PC-3 (cell line): Measurements from ENCODE around the gene ZNF346. TPM values are rescaled to one million over a fixed set of nuclear protein-coding genes. Genes with fewer than 3 reads are reported as not detected.
A peak's percentile ranks its signal among the peaks of the same experiment; 100 is the strongest.
"Not testable (repeated sequence)": the region's sequence is repeated elsewhere in the genome, so short reads cannot be mapped to it uniquely, and the experiment has no call there.

Experiments used
- ATAC-seq: fragments of 200-7000 bp; cut with Tn5 transposase; 2 replicates; pipeline ENCODE4 v1.9.1; 2020; ENCODE audit warnings: mild to moderate bottlenecking, moderate library complexity
- BruUV-seq: library from RNA; stranded (reverse); fragments of 400-500 nt; replicated peaks from 2 replicates; lab custom pipeline; 2021; lab: Mats Ljungman, UMichigan
- CTCF ChIA-PET: fragments of 300-600 bp; sonication (Branson Sonifier 250); formaldehyde crosslinking; loops from one replicate; lab custom pipeline; 2022; ENCODE audit warnings: antibody characterized with exemption; lab: Charles Lee
- POLR2A ChIA-PET: fragments of 300-600 bp; sonication (Branson Sonifier 250); formaldehyde crosslinking; loops from one replicate; lab custom pipeline; 2022; ENCODE audit warnings: antibody characterized with exemption; ENCODE audit not compliant: unreplicated experiment; lab: Charles Lee
- DNase-seq: peaks from one replicate; pipeline ENCODE4 v3.0.0-alpha.2; 2015
- H2AFZ ChIP-seq: fragments of 300-600 bp; sonication (generic); 2 replicates; pipeline ENCODE4 v1.6.0; 2016; ENCODE audit warnings: antibody characterized with exemption, low read length
- H3F3A ChIP-seq: fragments of 300-600 bp; sonication (generic); one replicate; pipeline ENCODE4 v1.6.0; 2017; ENCODE audit warnings: antibody characterized with exemption, low read length, control low read depth, mild to moderate bottlenecking; ENCODE audit not compliant: unreplicated experiment
- H3K27ac ChIP-seq: fragments of 300-600 bp; sonication (generic); 2 replicates; pipeline ENCODE4 v1.5.1; 2016; ENCODE audit warnings: mild to moderate bottlenecking, low read length
- H3K27me3 ChIP-seq: fragments of 300-600 bp; sonication (generic); 2 replicates; pipeline ENCODE4 v1.6.1; 2016; ENCODE audit warnings: low read length, mixed read lengths
- H3K36me3 ChIP-seq: fragments of 300-600 bp; sonication (generic); 2 replicates; pipeline ENCODE4 v1.6.1; 2016; ENCODE audit warnings: low read depth, mixed run types, low read length, mixed read lengths
- H3K4me1 ChIP-seq: fragments of 300-600 bp; sonication (generic); 2 replicates; pipeline ENCODE4 v1.5.1; 2016; ENCODE audit warnings: low read length; ENCODE audit not compliant: insufficient read depth
- H3K4me2 ChIP-seq: fragments of 300-600 bp; sonication (generic); 2 replicates; pipeline ENCODE4 v1.6.0; 2016; ENCODE audit warnings: low read length
- H3K4me3 ChIP-seq: fragments of 300-600 bp; sonication (generic); 2 replicates; pipeline ENCODE4 v1.5.1; 2016; ENCODE audit warnings: mild to moderate bottlenecking, low read length, mixed read lengths
- H3K79me2 ChIP-seq: fragments of 300-600 bp; sonication (generic); 2 replicates; pipeline ENCODE4 v1.6.1; 2017; ENCODE audit warnings: low read length, mixed read lengths
- H3K9ac ChIP-seq: fragments of 300-600 bp; sonication (generic); 2 replicates; pipeline ENCODE4 v1.6.0; 2016; ENCODE audit warnings: mild to moderate bottlenecking, low read length
- H3K9me2 ChIP-seq: fragments of 300-600 bp; sonication (generic); replicated peaks from 2 replicates; pipeline ENCODE4 v1.6.1; 2016; ENCODE audit warnings: mixed run types, low read length, mixed read lengths
- H3K9me3 ChIP-seq: fragments of 300-600 bp; sonication (generic); 2 replicates; pipeline ENCODE4 v1.6.1; 2016; ENCODE audit warnings: low read length, mixed read lengths
- H4K20me1 ChIP-seq: fragments of 300-600 bp; sonication (generic); 2 replicates; pipeline ENCODE4 v1.6.1; 2016; ENCODE audit warnings: low read length, mixed read lengths
- EZH2 ChIP-seq: fragments of 300-600 bp; sonication (generic); IDR thresholded peaks from one replicate; pipeline ENCODE4 v1.6.1; 2017; ENCODE audit warnings: antibody characterized with exemption, mild to moderate bottlenecking, low read length; ENCODE audit not compliant: unreplicated experiment
- EZH2phosphoT487 ChIP-seq: fragments of 300-600 bp; sonication (generic); IDR thresholded peaks from 2 replicates; pipeline ENCODE4 v1.6.1; 2018; ENCODE audit warnings: mild to moderate bottlenecking, antibody characterized with exemption, low read length, borderline replicate concordance
- intact Hi-C: fragments of 100-400 bp; cut with micrococcal nuclease; formaldehyde crosslinking; loops from 2 replicates; pipeline ENCODE4 v1.9.0; 2023
- total RNA-seq: library from RNA; depleted of rRNA; stranded (reverse); fragments of >200 nt; gene quantifications from 2 replicates; pipeline ENCODE4 v1.2.3, GENCODE V29; 2014
- TF ChIP-seq, protein P1 (sequence below): fragments of 300-600 bp; sonication (generic); conservative IDR thresholded peaks from 2 replicates; pipeline ENCODE4 v1.5.1; 2017; ENCODE audit warnings: antibody characterized with exemption, low read depth, mild to moderate bottlenecking, low read length

The ZNF346 gene
- total RNA-seq, 1 experiment from 2014 or later, result 38.9 TPM

DNA sequence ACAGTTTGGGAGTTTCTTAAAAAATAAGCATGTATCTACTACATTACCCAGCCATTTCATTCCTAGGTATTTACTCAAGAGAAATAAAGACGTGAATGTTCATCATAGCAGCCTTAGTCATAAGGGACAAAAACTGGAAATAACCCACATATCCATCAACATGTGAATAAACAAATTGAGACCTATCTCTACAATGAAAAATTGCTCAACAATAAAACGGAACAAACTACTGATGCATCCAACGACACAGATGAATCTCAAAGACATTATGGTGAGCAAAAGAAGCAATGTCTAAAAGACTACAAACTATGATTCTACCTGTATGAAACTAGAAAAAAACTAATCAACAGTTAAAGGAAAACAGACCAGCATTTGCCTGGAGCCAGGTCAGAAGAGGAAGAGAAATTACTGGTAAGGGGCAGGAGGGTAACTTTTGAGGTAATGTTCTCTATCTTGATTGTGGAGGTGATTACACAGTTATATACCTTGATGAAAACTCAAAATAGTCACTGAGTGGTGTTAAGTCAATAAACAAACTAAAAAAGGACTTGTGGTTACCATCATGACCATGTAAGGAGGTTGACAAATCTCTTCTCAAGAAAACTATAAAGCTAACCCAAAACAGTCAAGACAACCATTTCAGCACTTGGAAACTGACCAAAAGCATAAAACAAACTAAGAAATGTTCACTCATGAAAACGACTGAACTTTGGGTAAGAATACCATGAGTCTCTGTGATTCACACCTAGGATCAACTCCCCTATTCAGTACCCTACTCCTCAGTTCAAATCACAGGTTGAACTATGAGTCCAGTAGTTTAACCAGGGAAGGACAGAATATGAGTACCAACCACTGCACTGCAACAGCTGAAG is 26.4 kb upstream of the ZNF346 start:
- H3K9ac ChIP-seq, result no peak overlapping the region
- peak overlapping the region; percentile 51 for H3K4me2 ChIP-seq
- no peak overlapping the region for H3K4me3 ChIP-seq
- TF ChIP-seq EZH2phosphoT487, result no peak
- TF ChIP-seq, protein P1, sequence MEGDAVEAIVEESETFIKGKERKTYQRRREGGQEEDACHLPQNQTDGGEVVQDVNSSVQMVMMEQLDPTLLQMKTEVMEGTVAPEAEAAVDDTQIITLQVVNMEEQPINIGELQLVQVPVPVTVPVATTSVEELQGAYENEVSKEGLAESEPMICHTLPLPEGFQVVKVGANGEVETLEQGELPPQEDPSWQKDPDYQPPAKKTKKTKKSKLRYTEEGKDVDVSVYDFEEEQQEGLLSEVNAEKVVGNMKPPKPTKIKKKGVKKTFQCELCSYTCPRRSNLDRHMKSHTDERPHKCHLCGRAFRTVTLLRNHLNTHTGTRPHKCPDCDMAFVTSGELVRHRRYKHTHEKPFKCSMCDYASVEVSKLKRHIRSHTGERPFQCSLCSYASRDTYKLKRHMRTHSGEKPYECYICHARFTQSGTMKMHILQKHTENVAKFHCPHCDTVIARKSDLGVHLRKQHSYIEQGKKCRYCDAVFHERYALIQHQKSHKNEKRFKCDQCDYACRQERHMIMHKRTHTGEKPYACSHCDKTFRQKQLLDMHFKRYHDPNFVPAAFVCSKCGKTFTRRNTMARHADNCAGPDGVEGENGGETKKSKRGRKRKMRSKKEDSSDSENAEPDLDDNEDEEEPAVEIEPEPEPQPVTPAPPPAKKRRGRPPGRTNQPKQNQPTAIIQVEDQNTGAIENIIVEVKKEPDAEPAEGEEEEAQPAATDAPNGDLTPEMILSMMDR, result no peak
- no peak for TF ChIP-seq EZH2
- intact Hi-C loops, result no loop called here
- peaks cover 28% of the 10 kb centered on the region for H3K4me1 ChIP-seq
- POLR2A ChIA-PET, result no interaction called here
- DNase-seq (peak; percentile 60), ATAC-seq (peak; percentile 68)
- no TSS peak for BruUV-seq
- H2AFZ ChIP-seq, result no peak overlapping the region
- H3K27me3 ChIP-seq, result no peaks in the 10 kb centered on the region
- peaks cover 100% of the 10 kb centered on the region for H3K79me2 ChIP-seq
- H3K9me3 ChIP-seq, result no peaks in the 10 kb centered on the region
- H3F3A ChIP-seq, result peaks cover 10% of the 10 kb centered on the region
- H3K36me3 ChIP-seq, result peaks cover 4% of the 10 kb centered on the region
- H3K27ac ChIP-seq, result peak overlapping the region; percentile 70
- H3K9me2 ChIP-seq, result no peaks in the 10 kb centered on the region
- CTCF ChIA-PET, result no interaction called here
- H4K20me1 ChIP-seq, result peaks cover 30% of the 10 kb centered on the region

DNA sequence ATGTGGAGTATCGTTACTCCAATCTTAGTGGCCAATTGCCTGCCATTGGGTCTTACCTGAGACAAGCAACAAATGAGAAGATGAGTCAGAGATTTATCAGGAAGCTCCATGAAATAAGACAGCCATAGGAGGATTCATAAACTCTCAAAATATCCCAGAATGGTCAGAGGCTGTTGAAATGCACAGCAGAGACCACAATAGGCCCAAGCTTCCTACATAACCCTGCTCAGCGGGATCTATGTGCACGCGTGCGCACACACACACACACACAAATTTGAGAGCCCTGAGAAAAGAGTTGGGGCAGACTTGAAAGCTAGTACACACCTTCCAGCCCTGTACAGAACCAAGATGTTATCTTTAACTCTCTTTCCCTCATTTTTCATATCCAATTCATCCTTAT is 25.7 kb upstream of the ZNF346 start:
- H3K4me1 ChIP-seq, result peaks cover 28% of the 10 kb centered on the region
- H3K9me2 ChIP-seq, result no peaks in the 10 kb centered on the region
- H4K20me1 ChIP-seq, result peaks cover 30% of the 10 kb centered on the region
- H3K27me3 ChIP-seq, result no peaks in the 10 kb centered on the region
- TF ChIP-seq EZH2phosphoT487 (no peak), EZH2 (no peak)
- TF ChIP-seq, protein P1, result no peak
- H3K79me2 ChIP-seq, result peaks cover 100% of the 10 kb centered on the region
- peak overlapping the region; percentile 70 for H3K27ac ChIP-seq
- peaks cover 4% of the 10 kb centered on the region for H3K36me3 ChIP-seq
- H2AFZ ChIP-seq, result no peak overlapping the region
- CTCF ChIA-PET, result no interaction called here
- no peaks in the 10 kb centered on the region for H3K9me3 ChIP-seq
- intact Hi-C loops, result no loop called here
- ATAC-seq (peak; percentile 53), DNase-seq (no peak)
- no TSS peak for BruUV-seq
- H3F3A ChIP-seq, result peaks cover 10% of the 10 kb centered on the region
- H3K4me2 ChIP-seq, result peak overlapping the region; percentile 51
- no peak overlapping the region for H3K4me3 ChIP-seq
- POLR2A ChIA-PET, result no interaction called here
- H3K9ac ChIP-seq, result no peak overlapping the region

DNA sequence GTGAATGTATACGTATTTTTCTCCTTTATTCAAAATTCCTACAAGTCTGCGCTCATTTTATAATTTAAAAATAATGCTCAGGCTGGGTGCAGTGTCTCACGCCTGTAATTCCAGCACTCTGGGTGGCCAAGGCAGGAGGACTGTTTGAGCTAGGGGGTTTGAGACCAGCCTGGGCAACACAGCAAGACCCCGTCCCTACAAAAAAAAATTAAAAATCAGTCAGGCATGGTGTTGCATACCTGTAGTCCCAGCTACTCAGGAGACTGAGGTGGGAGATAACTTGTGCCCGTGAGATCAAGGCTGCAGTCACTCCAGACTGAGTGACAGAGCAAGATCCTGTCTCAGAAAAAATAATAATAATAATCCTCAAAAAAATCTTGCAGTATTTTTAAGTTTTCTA is 23.7 kb upstream of the ZNF346 start:
- Histone ChIP-seq H3K27ac (no peak overlapping the region), H3K4me3 (no peak overlapping the region), H3K9ac (no peak overlapping the region), H3K36me3 (peaks cover 4% of the 10 kb centered on the region), H3K4me2 (no peak overlapping the region), H3K27me3 (no peaks in the 10 kb centered on the region), H3K79me2 (peaks cover 100% of the 10 kb centered on the region), H3K9me3 (no peaks in the 10 kb centered on the region), H2AFZ (no peak overlapping the region), H3K4me1 (peaks cover 28% of the 10 kb centered on the region), H4K20me1 (peaks cover 36% of the 10 kb centered on the region), H3F3A (peaks cover 10% of the 10 kb centered on the region), H3K9me2 (no peaks in the 10 kb centered on the region)
- BruUV-seq, result no TSS peak
- ATAC-seq (no peak), DNase-seq (no peak)
- no peak for TF ChIP-seq EZH2
- TF ChIP-seq, protein P1, result no peak
- TF ChIP-seq EZH2phosphoT487, result no peak
- CTCF ChIA-PET, result no interaction called here
- intact Hi-C loops, result no loop called here
- POLR2A ChIA-PET, result no interaction called here

DNA sequence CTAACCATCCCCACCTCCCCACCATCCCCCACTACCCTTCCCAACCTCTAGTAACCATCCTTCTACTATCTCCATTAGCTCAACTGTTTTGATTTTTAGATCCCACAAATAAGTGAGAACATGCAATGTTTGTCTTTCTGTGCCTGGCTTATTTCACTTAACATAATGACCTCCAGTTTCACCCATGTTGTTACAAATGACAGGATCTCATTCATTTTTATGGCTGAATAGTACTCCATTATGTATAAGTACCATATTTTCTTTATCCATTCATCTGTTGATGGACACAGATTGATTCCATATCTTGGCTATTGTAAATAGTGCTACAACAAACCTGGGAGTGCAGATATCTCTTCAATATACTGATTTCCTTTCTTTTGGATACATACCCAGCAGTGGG is 23.0 kb upstream of the ZNF346 start:
- ATAC-seq, H3K9me2 ChIP-seq, H3K36me3 ChIP-seq, H3K27ac ChIP-seq, intact Hi-C loops, H3K27me3 ChIP-seq, H2AFZ ChIP-seq, H3K4me2 ChIP-seq, H3K9me3 ChIP-seq, DNase-seq, H3K9ac ChIP-seq, BruUV-seq, H3K4me3 ChIP-seq, POLR2A ChIA-PET: not testable (repeated sequence)
- Histone ChIP-seq H3K79me2 (peaks cover 100% of the 10 kb centered on the region), H3K4me1 (peaks cover 30% of the 10 kb centered on the region), H4K20me1 (peaks cover 39% of the 10 kb centered on the region), H3F3A (peaks cover 10% of the 10 kb centered on the region)
- CTCF ChIA-PET, result interaction anchor here (0.6 kb wide), 1 partner anchor 74 kb away, joined by 21 read pairs; no protein-coding TSS in a partner anchor
